ENCODE data around the gene FAM47C. TPM values are rescaled to one million over a fixed set of nuclear protein-coding genes. Genes with fewer than 3 reads are reported as not detected.
A peak's percentile ranks its signal among the peaks of the same experiment; 100 is the strongest.
"Not testable (repeated sequence)": the region's sequence is repeated elsewhere in the genome, so short reads cannot be mapped to it uniquely, and the experiment has no call there.

FAM47C gene
- total RNA-seq, 4 donors from 2014 or later = not detected

- H3K9me3 ChIP-seq, H3K27ac ChIP-seq, DNase-seq, H3K4me3 ChIP-seq, H3K27me3 ChIP-seq, H3K36me3 ChIP-seq, H3K4me1 ChIP-seq: not testable (repeated sequence)
Measured at GRCh38 chrX:37038814-37039213, 30.6 kb downstream of the FAM47C start.

GRCh38 chrX:37042956-37043885, 35.1 kb downstream of the FAM47C start:
- not testable (repeated sequence) for H3K4me3 ChIP-seq, DNase-seq, H3K27me3 ChIP-seq, H3K27ac ChIP-seq, H3K36me3 ChIP-seq, H3K9me3 ChIP-seq, H3K4me1 ChIP-seq

GRCh38 chrX:37047776-37048175, 39.6 kb downstream of the FAM47C start:
- TF ChIP-seq POLR2A (IDR thresholded peaks at IDR 0.05) = no peak
- no peak for DNase-seq
- no peaks in the 10 kb centered on the region for H3K4me1 ChIP-seq
- no peaks in the 10 kb centered on the region for H3K9me3 ChIP-seq
- H3K36me3 ChIP-seq = no peaks in the 10 kb centered on the region
- no peak overlapping the region for H3K4me3 ChIP-seq
- no peaks in the 10 kb centered on the region for H3K27me3 ChIP-seq
- H3K27ac ChIP-seq = no peak overlapping the region

- DNase-seq, H3K36me3 ChIP-seq, H3K27ac ChIP-seq, H3K4me1 ChIP-seq, H3K9me3 ChIP-seq, H3K4me3 ChIP-seq, H3K27me3 ChIP-seq: not testable (repeated sequence)
Measured at GRCh38 chrX:37057572-37057971, 49.4 kb downstream of the FAM47C start.

GRCh38 chrX:37060999-37061398, 52.8 kb downstream of the FAM47C start:
- Histone ChIP-seq H3K9me3 (no peaks in the 10 kb centered on the region), H3K4me1 (no peaks in the 10 kb centered on the region), H3K4me3 (no peak overlapping the region), H3K36me3 (no peaks in the 10 kb centered on the region), H3K27me3 (no peaks in the 10 kb centered on the region), H3K27ac (no peak overlapping the region)
- no peak for TF ChIP-seq POLR2A (IDR thresholded peaks at IDR 0.05)
- TF ChIP-seq CTCF (IDR thresholded peaks at IDR 0.05) = peak in 3 of 6 experiments; percentile 7 to 32 (median 22)
- DNase-seq = no peak
